ENCODE measurements around the gene ITGBL1.

Gene ITGBL1

GRCh38 chr13:101728615-101729014 is 276.1 kb downstream of the ITGBL1 start:
- POLR2A ChIA-PET = no interaction called here

GRCh38 chr13:101730420-101731000 is 278.0 kb downstream of the ITGBL1 start:
- H3K36me3 ChIP-seq (ENCODE audit: control insufficient read depth in 2 of 2, insufficient read depth in 1 of 2, low read length in 2 of 2) = no peaks in the 10 kb centered on the region

More at GRCh38 chr13:101728615-101729014, 276.1 kb downstream of the ITGBL1 start:
- H3K4me1 ChIP-seq (ENCODE audit: control insufficient read depth, insufficient read depth, low read length) = no peaks in the 10 kb centered on the region
- H3K36me3 ChIP-seq (ENCODE audit: control insufficient read depth in 2 of 2, insufficient read depth in 1 of 2, low read length in 2 of 2) = no peaks in the 10 kb centered on the region
- TF ChIP-seq ZNF629 (tag by site-specific recombination; IDR thresholded peaks at IDR 0.05) (no peak), REPIN1 (tag by site-specific recombination; IDR thresholded peaks at IDR 0.05; ENCODE audit: low read depth) (no peak), ZFP37 (tag by site-specific recombination; IDR thresholded peaks at IDR 0.05) (no peak), ZBTB10 (tag by site-specific recombination; IDR thresholded peaks at IDR 0.05) (no peak), IKZF3 (tag by site-specific recombination; IDR thresholded peaks at IDR 0.05) (no peak), ZNF561 (tag by site-specific recombination; IDR thresholded peaks at IDR 0.05; ENCODE audit: borderline replicate concordance) (no peak), ZNF449 (tag by site-specific recombination; IDR thresholded peaks at IDR 0.05) (no peak), ZNF529 (tag by site-specific recombination; IDR thresholded peaks at IDR 0.05; ENCODE audit: insufficient replicate concordance) (no peak), ZNF521 (tag by site-specific recombination; IDR thresholded peaks at IDR 0.05) (no peak), ZNF544 (tag by site-specific recombination; IDR thresholded peaks at IDR 0.05) (no peak), ZFP69B (tag by site-specific recombination; IDR thresholded peaks at IDR 0.05) (no peak), ZNF146 (tag by site-specific recombination; IDR thresholded peaks at IDR 0.05) (no peak), ZBTB44 (tag by site-specific recombination; IDR thresholded peaks at IDR 0.05) (no peak)
- no peak overlapping the region for H3K27ac ChIP-seq (ENCODE audit: extremely low read depth, low read depth, low read length)
- CTCF ChIA-PET = interaction anchor here (0.7 kb wide), 1 partner anchor 594 kb away, joined by 3 read pairs; no protein-coding TSS in a partner anchor
- H3K4me3 ChIP-seq (ENCODE audit: low read depth, low read length) = no peak overlapping the region
- no peaks in the 10 kb centered on the region for H3K9me3 ChIP-seq (ENCODE audit: control insufficient read depth, insufficient read depth, low read depth, low read length)

GRCh38 chr13:101736566-101736965 is 284.1 kb downstream of the ITGBL1 start:
- H3K9me3 ChIP-seq (ENCODE audit: control insufficient read depth, insufficient read depth, low read depth, low read length) = no peaks in the 10 kb centered on the region
- ChIA-PET CTCF (no interaction called here), POLR2A (no interaction called here)
- TF ChIP-seq ZNF548 (tag by site-specific recombination; IDR thresholded peaks at IDR 0.05) = no peak
- no peak for TF ChIP-seq ZNF843 (tag by site-specific recombination; IDR thresholded peaks at IDR 0.05)
- H3K4me1 ChIP-seq (ENCODE audit: control insufficient read depth, insufficient read depth, low read length) = no peaks in the 10 kb centered on the region
- no peak overlapping the region for H3K4me3 ChIP-seq (ENCODE audit: low read depth, low read length)
- no peak overlapping the region for H3K27ac ChIP-seq (ENCODE audit: extremely low read depth, low read depth, low read length)
- H3K36me3 ChIP-seq (ENCODE audit: control insufficient read depth in 2 of 2, insufficient read depth in 1 of 2, low read length in 2 of 2) = no peaks in the 10 kb centered on the region

More at GRCh38 chr13:101730420-101731000, 278.0 kb downstream of the ITGBL1 start:
- Histone ChIP-seq H3K9me3 (ENCODE audit: control insufficient read depth, insufficient read depth, low read depth, low read length) (no peaks in the 10 kb centered on the region), H3K4me1 (ENCODE audit: control insufficient read depth, insufficient read depth, low read length) (no peaks in the 10 kb centered on the region), H3K27ac (ENCODE audit: extremely low read depth, low read depth, low read length) (no peak overlapping the region), H3K4me3 (ENCODE audit: low read depth, low read length) (no peak overlapping the region)
- ChIA-PET POLR2A (no interaction called here), CTCF (no interaction called here)
- no peak for TF ChIP-seq TRIM28 (IDR thresholded peaks at IDR 0.05; ENCODE audit: borderline replicate concordance, low read length)

Data from HEK293 (cell line).